HepG2 (cell line): ENCODE results near the gene KRTAP10-5. TPM values are rescaled to one million over a fixed set of nuclear protein-coding genes. Genes with fewer than 3 reads are reported as not detected.

Source experiments
- ARNT ChIP-seq: fragments of 450-650 bp; IDR thresholded peaks from 2 replicates; pipeline ENCODE4 v1.6.1; 2017
- E2F5 ChIP-seq: sonication (generic); formaldehyde crosslinking; conservative IDR thresholded peaks from 2 replicates; pipeline ENCODE4 v1.4.0; 2020; ENCODE audit warnings: missing genetic modification reagents
- HNRNPH1 ChIP-seq: fragments of 200-400 bp; formaldehyde crosslinking; optimal IDR thresholded peaks from 2 replicates; pipeline ENCODE3; 2017; ENCODE audit warnings: mild to moderate bottlenecking, low read depth, low read length
- HOXA3 ChIP-seq: sonication (generic); formaldehyde crosslinking; IDR thresholded peaks from 2 replicates; pipeline ENCODE4 v1.5.0; 2020; ENCODE audit warnings: missing genetic modification reagents
- PPARG ChIP-seq: conservative IDR thresholded peaks from 2 replicates; pipeline ENCODE4 v1.6.1; 2016; ENCODE audit warnings: missing biosample characterization, missing genetic modification reagents
- SRF ChIP-seq: IDR thresholded peaks from 2 replicates; pipeline ENCODE4 v1.6.1; 2011; ENCODE audit warnings: mild to moderate bottlenecking, low read depth, low read length, moderate library complexity
- ZBTB10 ChIP-seq: sonication (generic); formaldehyde crosslinking; IDR thresholded peaks from 2 replicates; pipeline ENCODE4 v1.4.0; 2020; ENCODE audit warnings: missing genetic modification reagents, borderline replicate concordance
- ZNF142 ChIP-seq: sonication (generic); formaldehyde crosslinking; IDR thresholded peaks from 2 replicates; pipeline ENCODE4 v1.4.0; 2020; ENCODE audit warnings: missing genetic modification reagents
- ZNF235 ChIP-seq: sonication (generic); formaldehyde crosslinking; IDR thresholded peaks from 2 replicates; pipeline ENCODE4 v1.8.1; 2023; ENCODE audit warnings: mild to moderate bottlenecking, missing genetic modification reagents, borderline replicate concordance
- ZNF253 ChIP-seq: sonication (generic); formaldehyde crosslinking; IDR thresholded peaks from 2 replicates; pipeline ENCODE4 v1.8.0; 2022; ENCODE audit warnings: mild to moderate bottlenecking, missing genetic modification reagents, borderline replicate concordance
- ZNF30 ChIP-seq: sonication (generic); formaldehyde crosslinking; IDR thresholded peaks from 2 replicates; pipeline ENCODE4 v1.5.0; 2020; ENCODE audit warnings: mild to moderate bottlenecking, missing genetic modification reagents
- ZNF331 ChIP-seq: sonication (generic); formaldehyde crosslinking; IDR thresholded peaks from 2 replicates; pipeline ENCODE4 v1.4.0; 2020; ENCODE audit warnings: missing genetic modification reagents
- ZNF513 ChIP-seq: sonication (generic); formaldehyde crosslinking; conservative IDR thresholded peaks from 2 replicates; pipeline ENCODE4 v1.5.0; 2020; ENCODE audit warnings: missing genetic modification reagents
- ZNF557 ChIP-seq: sonication (generic); formaldehyde crosslinking; IDR thresholded peaks from 2 replicates; pipeline ENCODE4 v1.4.0; 2020; ENCODE audit warnings: missing genetic modification reagents
- ZNF607 ChIP-seq: sonication (generic); formaldehyde crosslinking; IDR thresholded peaks from 2 replicates; pipeline ENCODE4 v1.5.1; 2020; ENCODE audit warnings: missing genetic modification reagents, mild to moderate bottlenecking, borderline replicate concordance
- ZNF703 ChIP-seq: sonication (generic); formaldehyde crosslinking; IDR thresholded peaks from 2 replicates; pipeline ENCODE4 v1.5.1; 2020; ENCODE audit warnings: missing genetic modification reagents, mild to moderate bottlenecking, moderate library complexity, borderline replicate concordance
- ZNF883 ChIP-seq: sonication (generic); formaldehyde crosslinking; IDR thresholded peaks from 2 replicates; pipeline ENCODE4 v1.5.1; 2020; ENCODE audit warnings: mild to moderate bottlenecking, missing genetic modification reagents; ENCODE audit errors: not compliant biosample characterization
- polyA plus RNA-seq, 8 experiments: library from polyadenylated mRNA; depleted of rRNA in 3 of 8; stranded (reverse) in 7 of 8; unstranded in 1 of 8; fragments of >200 nt; fragmentation: Illumina TruSeq in 4 of 8; extraction: Trizol in 4 of 8; gene quantifications; 2 replicates each; pipeline versions ENCODE4 v1.2.1 to v1.2.3, GENCODE V29; 2011 to 2016; ENCODE audit warnings: low read depth in 4 of 8, missing spikeins in 1 of 8, mixed read lengths in 1 of 8; ENCODE audit not compliant: insufficient read depth in 1 of 8
- total RNA-seq, 5 experiments: library from RNA; depleted of rRNA; stranded (reverse); fragments of >200 nt; fragmentation: Illumina TruSeq; extraction: Trizol; gene quantifications; 2 replicates each; pipeline ENCODE4 v1.2.3, GENCODE V29; 2016; ENCODE audit warnings: low read depth in 1 of 5

Gene KRTAP10-5
- total and polyA plus RNA-seq, 2 of the 13 experiments (the other 11 are each of a cell fraction or from before 2014, with no cell fraction given), result not detected

- TF ChIP-seq ZNF142 (CRISPR knock-in tag), result no peak
- peak; percentile 89 for TF ChIP-seq ZNF331 (CRISPR knock-in tag)
- peak; percentile 96 for TF ChIP-seq ZNF607 (CRISPR knock-in tag)
- TF ChIP-seq PPARG (CRISPR knock-in tag), result peak; percentile 58
- peak; percentile 95 for TF ChIP-seq HOXA3 (CRISPR knock-in tag)
- TF ChIP-seq ZNF703 (CRISPR knock-in tag), result no peak
- TF ChIP-seq ARNT, result no peak
- no peak for TF ChIP-seq HNRNPH1
- peak; percentile 55 for TF ChIP-seq ZNF883 (CRISPR knock-in tag)
- TF ChIP-seq ZNF253, result no peak
- no peak for TF ChIP-seq SRF
- no peak for TF ChIP-seq E2F5 (CRISPR knock-in tag)
- no peak for TF ChIP-seq ZNF513 (CRISPR knock-in tag)
- TF ChIP-seq ZBTB10 (CRISPR knock-in tag), result no peak
- no peak for TF ChIP-seq ZNF30 (CRISPR knock-in tag)
- TF ChIP-seq ZNF557 (CRISPR knock-in tag), result no peak
- TF ChIP-seq ZNF235, result no peak
Measured at GRCh38 chr21:44593598-44594405, 13.4 kb upstream of the KRTAP10-5 start (continued).
